Suprapubic skin (tissue), 3 donors: ENCODE data around the gene HOXB3.

ENCODE experiments used
- CTCF ChIP-seq, 2 donors: fragments of 200-600 bp in 1 of 2; fragments of 450-650 bp in 1 of 2; sonication (generic) in 1 of 2; IDR thresholded peaks; one replicate each; pipeline ENCODE4 v1.5.1; 2016 to 2019; ENCODE audit warnings: antibody characterized with exemption in 2 of 2, mild to moderate bottlenecking in 1 of 2, moderate library complexity in 1 of 2
- EP300 ChIP-seq: sonication (generic); formaldehyde crosslinking; IDR thresholded peaks from one replicate; pipeline ENCODE4 v1.6.1; 2017; ENCODE audit warnings: antibody characterized with exemption

- TF ChIP-seq CTCF (IDR thresholded peaks at IDR 0.05) (no peak), EP300 (no peak)
These were observed 17.0 kb upstream of the HOXB3 start for GRCh38 chr17:48606892-48607614.
